ENCODE results near the gene OXA1L.
"Not testable (repeated sequence)": the region's sequence is repeated elsewhere in the genome, so short reads cannot be mapped to it uniquely, and the experiment has no call there.

GRCh38 chr14:22793550-22793949 is 27.1 kb downstream of the OXA1L start:
- TF ChIP-seq CTCF (IDR thresholded peaks at IDR 0.05); MXD4 (CRISPR knock-in tag; IDR thresholded peaks at IDR 0.05; ENCODE audit: borderline replicate concordance); E2F1 (CRISPR knock-in tag; IDR thresholded peaks at IDR 0.05); ATF2 (CRISPR knock-in tag; IDR thresholded peaks at IDR 0.05; ENCODE audit: borderline replicate concordance, low read depth); PREB (CRISPR knock-in tag; IDR thresholded peaks at IDR 0.05; ENCODE audit: borderline replicate concordance); ATF6 (CRISPR knock-in tag; IDR thresholded peaks at IDR 0.05); ATF1 (CRISPR knock-in tag; IDR thresholded peaks at IDR 0.05); CREB1 (CRISPR knock-in tag; IDR thresholded peaks at IDR 0.05); SP1 (CRISPR knock-in tag; conservative IDR thresholded peaks at IDR 0.05); PRDM15 (CRISPR knock-in tag; IDR thresholded peaks at IDR 0.05); MAX (CRISPR knock-in tag; IDR thresholded peaks at IDR 0.05); ZNF232 (CRISPR knock-in tag; IDR thresholded peaks at IDR 0.05): not testable (repeated sequence)

Data from WTC11 (cell line).